ENCODE results near the gene TRIM62.
A peak's percentile ranks its signal among the peaks of the same experiment; 100 is the strongest.

Gene TRIM62

GRCh38 chr1:33153650-33154049, 28.2 kb downstream of the TRIM62 start:
- H3K4me3 ChIP-seq (ENCODE audit: low read depth, low read length): no peak overlapping the region

GRCh38 chr1:33152685-33153432, 29.0 kb downstream of the TRIM62 start:
- peak; percentile 40 for DNase-seq
- H3K36me3 ChIP-seq (replicated peaks): peaks cover 50% of the 10 kb centered on the region
- no peaks in the 10 kb centered on the region for H3K27me3 ChIP-seq (replicated peaks)
- no peak for TF ChIP-seq CTCF (IDR thresholded peaks at IDR 0.05; ENCODE audit: low read depth, low read length, missing control alignments)
- H3K4me3 ChIP-seq (ENCODE audit: low read depth, low read length): no peak overlapping the region
- peak overlapping the region; percentile 7 for H3K27ac ChIP-seq
- in situ Hi-C loops (cut with HindIII; ENCODE audit: low pct_ligation_motif_present, low sequenced_read_pairs): no loop called here

More at GRCh38 chr1:33153650-33154049, 28.2 kb downstream of the TRIM62 start:
- no peaks in the 10 kb centered on the region for H3K27me3 ChIP-seq (replicated peaks)
- H3K36me3 ChIP-seq (replicated peaks): peaks cover 54% of the 10 kb centered on the region
- peak overlapping the region; percentile 25 for H3K27ac ChIP-seq
- in situ Hi-C loops (cut with HindIII; ENCODE audit: low pct_ligation_motif_present, low sequenced_read_pairs): no loop called here
- peak; percentile 53 for DNase-seq
- TF ChIP-seq CTCF (IDR thresholded peaks at IDR 0.05; ENCODE audit: low read depth, low read length, missing control alignments): no peak

- H3K36me3 ChIP-seq (replicated peaks): peaks cover 54% of the 10 kb centered on the region
- no peak for TF ChIP-seq CTCF (IDR thresholded peaks at IDR 0.05; ENCODE audit: low read depth, low read length, missing control alignments)
- H3K27me3 ChIP-seq (replicated peaks): no peaks in the 10 kb centered on the region
- DNase-seq: no peak
- in situ Hi-C loops (cut with HindIII; ENCODE audit: low pct_ligation_motif_present, low sequenced_read_pairs): no loop called here
- H3K27ac ChIP-seq: no peak overlapping the region
- H3K4me3 ChIP-seq (ENCODE audit: low read depth, low read length): no peak overlapping the region
These were observed 30.7 kb downstream of the TRIM62 start for GRCh38 chr1:33151116-33151515.

GRCh38 chr1:33150522-33150921, 31.3 kb downstream of the TRIM62 start:
- H3K36me3 ChIP-seq (replicated peaks): peaks cover 59% of the 10 kb centered on the region
- H3K4me3 ChIP-seq (ENCODE audit: low read depth, low read length): no peak overlapping the region
- TF ChIP-seq CTCF (IDR thresholded peaks at IDR 0.05; ENCODE audit: low read depth, low read length, missing control alignments): no peak
- no peak for DNase-seq
- no peaks in the 10 kb centered on the region for H3K27me3 ChIP-seq (replicated peaks)
- no peak overlapping the region for H3K27ac ChIP-seq
- in situ Hi-C loops (cut with HindIII; ENCODE audit: low pct_ligation_motif_present, low sequenced_read_pairs): no loop called here

- Histone ChIP-seq H3K36me3 (replicated peaks) (peaks cover 60% of the 10 kb centered on the region), H3K27ac (no peak overlapping the region), H3K27me3 (replicated peaks) (no peaks in the 10 kb centered on the region), H3K4me3 (ENCODE audit: low read depth, low read length) (no peak overlapping the region)
- in situ Hi-C loops (cut with HindIII; ENCODE audit: low pct_ligation_motif_present, low sequenced_read_pairs): no loop called here
- no peak for TF ChIP-seq CTCF (IDR thresholded peaks at IDR 0.05; ENCODE audit: low read depth, low read length, missing control alignments)
- DNase-seq: no peak
These were observed 32.2 kb downstream of the TRIM62 start for GRCh38 chr1:33149453-33150190.
